ENCODE data around the gene ZNF385B. TPM values are rescaled to one million over a fixed set of nuclear protein-coding genes. Genes with fewer than 3 reads are reported as not detected.

ZNF385B gene
- polyA plus RNA-seq, 1 experiment = not detected

- POLR2A ChIA-PET = interaction anchor here (1.0 to 1.3 kb wide), 4 partner anchors 15 to 158 kb away, joined by 3 read pairs; no protein-coding TSS in a partner anchor
- H3K9me3 ChIP-seq (ENCODE audit: control insufficient read depth, insufficient read depth, low read length) = no peaks in the 10 kb centered on the region
- no peak overlapping the region for H3K27ac ChIP-seq (ENCODE audit: low read depth, low read length)
- no peak for DNase-seq (ENCODE audit: low read depth, low spot score)
- no peak overlapping the region for H3K4me3 ChIP-seq (ENCODE audit: low read depth, low read length)
- TF ChIP-seq CTCF (IDR thresholded peaks at IDR 0.05; ENCODE audit: low read depth, low read length) = no peak
- CTCF ChIA-PET = no interaction called here
- H3K27me3 ChIP-seq (ENCODE audit: control insufficient read depth, insufficient read depth, low read length) = no peaks in the 10 kb centered on the region
These were observed 248.1 kb downstream of the ZNF385B start for GRCh38 chr2:179613299-179613651.

GRCh38 chr2:179612591-179613298 lies 248.7 kb downstream of the ZNF385B start:
- CTCF ChIA-PET = no interaction called here

DNA sequence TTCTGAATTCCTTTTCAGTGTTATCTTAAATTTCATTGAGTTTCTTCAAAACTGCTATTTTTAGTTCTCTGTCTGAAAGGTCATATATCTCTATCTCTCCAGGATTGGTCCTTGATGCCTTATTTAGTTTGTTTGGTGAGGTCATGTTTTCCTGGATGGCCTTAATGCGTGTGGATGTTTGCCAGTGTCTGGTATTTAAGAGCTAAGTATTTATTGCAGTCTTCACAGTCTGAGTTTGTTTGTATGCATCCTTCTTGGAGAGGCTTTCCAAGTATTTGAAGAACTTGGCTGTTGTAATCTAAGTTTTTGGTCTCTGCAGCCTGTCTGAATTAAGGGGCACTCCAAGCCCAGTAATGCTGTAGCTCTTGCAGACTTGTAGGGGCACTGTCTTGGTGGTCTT lies 249.3 kb downstream of the ZNF385B start:
- Histone ChIP-seq H3K9me3 (ENCODE audit: control insufficient read depth, insufficient read depth, low read length) (no peaks in the 10 kb centered on the region), H3K27ac (ENCODE audit: low read depth, low read length) (no peak overlapping the region), H3K27me3 (ENCODE audit: control insufficient read depth, insufficient read depth, low read length) (no peaks in the 10 kb centered on the region), H3K4me3 (ENCODE audit: low read depth, low read length) (no peak overlapping the region)
- no peak for TF ChIP-seq CTCF (IDR thresholded peaks at IDR 0.05; ENCODE audit: low read depth, low read length)
- DNase-seq (ENCODE audit: low read depth, low spot score) = peak; percentile 32
- POLR2A ChIA-PET = no interaction called here
- CTCF ChIA-PET = no interaction called here

More at GRCh38 chr2:179612591-179613298, 248.7 kb downstream of the ZNF385B start:
- POLR2A ChIA-PET = interaction anchor here (1.0 to 1.3 kb wide), 4 partner anchors 15 to 158 kb away, joined by 3 read pairs; no protein-coding TSS in a partner anchor
- no peak overlapping the region for H3K27ac ChIP-seq (ENCODE audit: low read depth, low read length)
- no peak for TF ChIP-seq CTCF (IDR thresholded peaks at IDR 0.05; ENCODE audit: low read depth, low read length)
- H3K27me3 ChIP-seq (ENCODE audit: control insufficient read depth, insufficient read depth, low read length) = no peaks in the 10 kb centered on the region
- no peak for DNase-seq (ENCODE audit: low read depth, low spot score)
- no peaks in the 10 kb centered on the region for H3K9me3 ChIP-seq (ENCODE audit: control insufficient read depth, insufficient read depth, low read length)
- H3K4me3 ChIP-seq (ENCODE audit: low read depth, low read length) = no peak overlapping the region

DNA sequence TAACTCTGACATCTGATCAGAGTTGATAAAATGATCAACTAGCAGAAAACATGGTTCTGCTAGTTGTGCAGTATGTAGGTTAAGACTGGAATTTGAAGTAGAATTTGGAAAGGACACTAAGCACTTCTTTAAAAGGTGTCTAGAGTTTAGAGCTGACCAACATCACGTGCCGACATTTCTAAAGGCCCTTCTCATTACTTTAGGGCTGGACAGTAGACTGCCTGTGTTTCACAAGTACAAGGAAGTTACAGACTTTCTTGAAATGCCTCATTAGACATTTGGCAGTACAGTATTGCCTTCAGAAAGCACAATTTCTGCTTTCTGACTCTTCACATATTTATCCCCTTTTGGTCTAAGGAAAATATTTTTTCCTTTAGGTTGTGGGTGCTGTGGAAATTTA lies 255.3 kb downstream of the ZNF385B start:
- ChIA-PET POLR2A (no interaction called here), CTCF (no interaction called here)
- no peak overlapping the region for H3K27ac ChIP-seq (ENCODE audit: low read depth, low read length)
- no peaks in the 10 kb centered on the region for H3K27me3 ChIP-seq (ENCODE audit: control insufficient read depth, insufficient read depth, low read length)
- no peak for DNase-seq (ENCODE audit: low read depth, low spot score)
- no peaks in the 10 kb centered on the region for H3K9me3 ChIP-seq (ENCODE audit: control insufficient read depth, insufficient read depth, low read length)
- no peak overlapping the region for H3K4me3 ChIP-seq (ENCODE audit: low read depth, low read length)
- TF ChIP-seq CTCF (IDR thresholded peaks at IDR 0.05; ENCODE audit: low read depth, low read length) = no peak

DNA sequence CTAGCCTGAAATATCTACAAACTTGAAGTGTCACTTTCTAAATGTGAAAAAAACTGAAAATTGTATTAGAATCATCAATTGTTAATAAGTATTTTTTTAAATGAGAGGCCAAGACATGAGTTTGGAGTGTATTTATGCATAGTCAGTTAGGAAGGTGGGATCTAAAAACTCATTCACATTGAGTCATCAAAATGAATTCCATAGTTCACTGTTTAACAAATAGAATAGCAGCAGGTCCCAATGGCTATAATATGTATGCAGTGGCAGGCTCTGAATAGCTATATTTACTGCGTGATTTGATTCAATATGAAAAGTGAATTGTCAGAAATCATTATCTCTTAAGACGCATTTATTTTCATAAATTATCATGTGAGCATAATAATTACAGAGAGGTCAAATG lies 256.1 kb downstream of the ZNF385B start:
- DNase-seq (ENCODE audit: low read depth, low spot score) = no peak
- no peak overlapping the region for H3K4me3 ChIP-seq (ENCODE audit: low read depth, low read length)
- no peaks in the 10 kb centered on the region for H3K9me3 ChIP-seq (ENCODE audit: control insufficient read depth, insufficient read depth, low read length)
- H3K27ac ChIP-seq (ENCODE audit: low read depth, low read length) = no peak overlapping the region
- ChIA-PET CTCF (no interaction called here), POLR2A (no interaction called here)
- no peak for TF ChIP-seq CTCF (IDR thresholded peaks at IDR 0.05; ENCODE audit: low read depth, low read length)
- H3K27me3 ChIP-seq (ENCODE audit: control insufficient read depth, insufficient read depth, low read length) = no peaks in the 10 kb centered on the region
